HL-60 (cell line): ENCODE measurements around the gene AKAP6.

Source experiments
- DNase-seq, 2 experiments: peaks; one replicate each; pipeline ENCODE4 v3.0.0-alpha.2; 2010 to 2020; ENCODE audit warnings: low read depth in 1 of 2, low spot score in 1 of 2
- H3K27ac ChIP-seq: fragments of 250-450 bp; sonication (Bioruptor Pico); replicated peaks from 2 replicates; pipeline ENCODE4 v1.5.1; 2020; ENCODE audit warnings: mild to moderate bottlenecking, moderate library complexity
- H3K27me3 ChIP-seq: fragments of 250-450 bp; sonication (Bioruptor Pico); 2 replicates; pipeline ENCODE4 v1.5.1; 2021; ENCODE audit warnings: mild to moderate bottlenecking, moderate library complexity; ENCODE audit not compliant: insufficient read depth, poor library complexity, severe bottlenecking
- H3K4me3 ChIP-seq: replicated peaks from 2 replicates; pipeline ENCODE4 v1.5.1; 2011; ENCODE audit warnings: mild to moderate bottlenecking, control low read depth, low read length; ENCODE audit not compliant: insufficient read depth
- GABPA ChIP-seq: IDR thresholded peaks from 2 replicates; pipeline ENCODE4 v1.6.1; 2012; ENCODE audit warnings: low read depth
- POLR2AphosphoS5 ChIP-seq: IDR thresholded peaks from 2 replicates; pipeline ENCODE4 v1.6.1; 2012; ENCODE audit warnings: low read depth
- REST ChIP-seq: IDR thresholded peaks from 2 replicates; pipeline ENCODE4 v1.6.1; 2012; ENCODE audit warnings: low read depth; ENCODE audit not compliant: insufficient replicate concordance
- SPI1 ChIP-seq: IDR thresholded peaks from 2 replicates; pipeline ENCODE4 v1.6.1; 2012; ENCODE audit warnings: low read depth, mild to moderate bottlenecking, borderline replicate concordance
- TF ChIP-seq, protein P1 (sequence below): IDR thresholded peaks from one replicate; pipeline ENCODE4 v1.5.1; 2011; ENCODE audit warnings: low read length, control low read depth, inconsistent platforms; ENCODE audit not compliant: insufficient read depth

The AKAP6 gene

GRCh38 chr14:32497248-32497647 is 168.2 kb downstream of the AKAP6 start:
- no peak for DNase-seq
- no peak overlapping the region for H3K4me3 ChIP-seq
- no peak overlapping the region for H3K27ac ChIP-seq
- TF ChIP-seq POLR2AphosphoS5 (no peak), SPI1 (no peak), GABPA (no peak), REST (no peak)
- TF ChIP-seq, protein P1, sequence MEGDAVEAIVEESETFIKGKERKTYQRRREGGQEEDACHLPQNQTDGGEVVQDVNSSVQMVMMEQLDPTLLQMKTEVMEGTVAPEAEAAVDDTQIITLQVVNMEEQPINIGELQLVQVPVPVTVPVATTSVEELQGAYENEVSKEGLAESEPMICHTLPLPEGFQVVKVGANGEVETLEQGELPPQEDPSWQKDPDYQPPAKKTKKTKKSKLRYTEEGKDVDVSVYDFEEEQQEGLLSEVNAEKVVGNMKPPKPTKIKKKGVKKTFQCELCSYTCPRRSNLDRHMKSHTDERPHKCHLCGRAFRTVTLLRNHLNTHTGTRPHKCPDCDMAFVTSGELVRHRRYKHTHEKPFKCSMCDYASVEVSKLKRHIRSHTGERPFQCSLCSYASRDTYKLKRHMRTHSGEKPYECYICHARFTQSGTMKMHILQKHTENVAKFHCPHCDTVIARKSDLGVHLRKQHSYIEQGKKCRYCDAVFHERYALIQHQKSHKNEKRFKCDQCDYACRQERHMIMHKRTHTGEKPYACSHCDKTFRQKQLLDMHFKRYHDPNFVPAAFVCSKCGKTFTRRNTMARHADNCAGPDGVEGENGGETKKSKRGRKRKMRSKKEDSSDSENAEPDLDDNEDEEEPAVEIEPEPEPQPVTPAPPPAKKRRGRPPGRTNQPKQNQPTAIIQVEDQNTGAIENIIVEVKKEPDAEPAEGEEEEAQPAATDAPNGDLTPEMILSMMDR, result no peak
- no peaks in the 10 kb centered on the region for H3K27me3 ChIP-seq

DNA sequence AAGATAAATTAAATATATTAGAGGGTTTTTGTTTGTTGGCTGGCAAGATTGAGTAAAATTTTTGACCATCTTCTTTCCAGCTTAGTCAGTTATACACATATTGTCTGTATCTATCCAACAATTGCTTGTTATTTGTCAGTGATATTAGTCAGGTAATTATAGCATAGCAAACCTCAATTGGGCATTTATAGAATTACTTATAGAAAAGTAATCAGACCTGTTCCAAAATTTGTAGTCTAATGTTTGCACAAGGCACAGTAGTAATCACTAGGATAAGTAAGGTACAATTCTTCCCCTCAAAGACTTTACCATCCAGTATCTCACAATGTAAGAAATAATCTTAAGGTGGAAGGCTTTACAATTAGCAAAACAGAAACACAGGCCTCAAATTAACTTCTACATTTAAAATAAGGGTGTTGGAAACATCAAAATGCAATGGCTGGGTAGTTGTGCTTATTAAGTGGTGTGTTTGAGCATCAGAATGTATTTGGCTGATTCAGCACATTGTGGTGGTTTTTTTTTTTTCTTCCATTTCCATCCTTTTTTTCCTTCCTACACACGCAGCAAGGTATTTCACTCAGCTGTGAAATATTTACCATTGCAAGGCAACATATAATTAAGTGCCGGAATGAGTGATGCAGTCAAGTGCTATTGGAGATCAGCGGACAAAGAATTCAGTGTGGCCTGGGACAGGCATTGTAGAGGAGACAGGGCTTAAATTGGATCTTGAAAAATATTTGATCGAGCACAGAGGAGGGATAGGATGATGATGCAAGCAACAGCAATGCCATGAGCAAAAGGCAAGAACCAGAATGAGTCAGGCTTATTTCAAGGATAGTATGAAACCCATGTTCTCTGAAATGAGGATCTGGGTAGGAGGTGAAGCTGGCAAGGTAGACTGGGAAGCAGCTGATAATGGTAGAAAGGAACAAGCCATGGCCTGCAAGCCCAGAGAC is 178.2 kb downstream of the AKAP6 start:
- TF ChIP-seq REST (no peak), GABPA (no peak), POLR2AphosphoS5 (no peak), SPI1 (no peak)
- TF ChIP-seq, protein P1, result no peak

GRCh38 chr14:32508281-32508680 is 179.2 kb downstream of the AKAP6 start:
- H3K4me3 ChIP-seq, result no peak overlapping the region
- no peak for DNase-seq
- no peaks in the 10 kb centered on the region for H3K27me3 ChIP-seq
- TF ChIP-seq REST (no peak), GABPA (no peak)
- no peak overlapping the region for H3K27ac ChIP-seq

More for the DNA sequence above, 178.2 kb downstream of the AKAP6 start:
- Histone ChIP-seq H3K4me3 (no peak overlapping the region), H3K27ac (no peak overlapping the region), H3K27me3 (no peaks in the 10 kb centered on the region)
- no peak for DNase-seq
